PC-9 (cell line): ENCODE results near the gene DMRTC1. TPM values are rescaled to one million over a fixed set of nuclear protein-coding genes. Genes with fewer than 3 reads are reported as not detected.
"Not testable (repeated sequence)": the region's sequence is repeated elsewhere in the genome, so short reads cannot be mapped to it uniquely, and the experiment has no call there.

Experiments used
- Bru-seq: library from RNA; stranded (reverse); fragments of 400-500 nt; gene quantifications from one replicate; lab custom pipeline; 2021; lab: Mats Ljungman, UMichigan
- BruChase-seq, 2 experiments: library from RNA; stranded (reverse); fragments of 400-500 nt; gene quantifications; one replicate each; lab custom pipeline; 2021; lab: Mats Ljungman, UMichigan
- BruUV-seq: library from RNA; stranded (reverse); fragments of 400-500 nt; replicated peaks from 2 replicates; lab custom pipeline; 2021; lab: Mats Ljungman, UMichigan
- CTCF ChIA-PET: fragments of 300-600 bp; sonication (Branson Sonifier 250); formaldehyde crosslinking; loops from one replicate; lab custom pipeline; 2022; ENCODE audit warnings: antibody characterized with exemption; lab: Charles Lee
- POLR2A ChIA-PET: fragments of 300-600 bp; sonication (Branson Sonifier 250); formaldehyde crosslinking; loops from one replicate; lab custom pipeline; 2022; ENCODE audit warnings: antibody characterized with exemption; ENCODE audit not compliant: unreplicated experiment; lab: Charles Lee
- DNase-seq, 2 experiments: peaks; one replicate each; pipeline versions ENCODE4 v3.0.0 to v3.0.0-alpha.2; 2015 to 2022; ENCODE audit warnings: mixed read lengths in 1 of 2
- H2AFZ ChIP-seq: fragments of 200-600 bp; sonication (generic); 2 replicates; pipeline ENCODE4 v1.8.1; 2017; ENCODE audit warnings: antibody characterized with exemption
- H3F3A ChIP-seq: fragments of 200-600 bp; sonication (generic); 2 replicates; pipeline ENCODE4 v1.8.1; 2017; ENCODE audit warnings: antibody characterized with exemption, mild to moderate bottlenecking, low read depth; ENCODE audit not compliant: insufficient read depth
- H3K27ac ChIP-seq: fragments of 200-600 bp; sonication (generic); 2 replicates; pipeline ENCODE4 v1.6.1; 2016; ENCODE audit warnings: mixed run types
- H3K27me3 ChIP-seq: fragments of 200-600 bp; sonication (generic); 2 replicates; pipeline ENCODE4 v1.6.1; 2016; ENCODE audit warnings: low read depth, mixed run types; ENCODE audit not compliant: insufficient read depth
- H3K36me3 ChIP-seq: fragments of 200-600 bp; sonication (generic); 2 replicates; pipeline ENCODE4 v1.6.1; 2016; ENCODE audit warnings: low read depth, mixed run types
- H3K4me1 ChIP-seq: fragments of 200-600 bp; sonication (generic); replicated peaks from 2 replicates; pipeline ENCODE4 v1.6.1; 2016; ENCODE audit warnings: mixed run types; ENCODE audit not compliant: insufficient read depth
- H3K4me2 ChIP-seq: fragments of 200-600 bp; sonication (generic); 2 replicates; pipeline ENCODE4 v1.6.1; 2017; ENCODE audit warnings: mixed run types
- H3K4me3 ChIP-seq: fragments of 200-600 bp; sonication (generic); 2 replicates; pipeline ENCODE4 v1.6.1; 2016; ENCODE audit warnings: mixed run types
- H3K79me2 ChIP-seq: fragments of 200-600 bp; sonication (generic); 2 replicates; pipeline ENCODE4 v1.6.1; 2017; ENCODE audit warnings: low read depth, mixed run types
- H3K9me2 ChIP-seq: fragments of 200-600 bp; sonication (generic); 2 replicates; pipeline ENCODE4 v1.8.1; 2017; ENCODE audit warnings: mild to moderate bottlenecking; ENCODE audit not compliant: insufficient read depth
- H3K9me3 ChIP-seq: fragments of 200-600 bp; sonication (generic); 2 replicates; pipeline ENCODE4 v1.8.1; 2016; ENCODE audit warnings: low read depth; ENCODE audit not compliant: insufficient read depth
- H4K20me1 ChIP-seq: fragments of 200-600 bp; sonication (generic); 2 replicates; pipeline ENCODE4 v1.8.1; 2017; ENCODE audit not compliant: insufficient read depth
- intact Hi-C: fragments of 100-400 bp; cut with micrococcal nuclease; formaldehyde crosslinking; loops from one replicate; pipeline ENCODE4 v1.10.0; 2022; ENCODE audit not compliant: unreplicated experiment
- long read RNA-seq: library from polyadenylated mRNA; stranded (forward); transcript quantifications from one replicate; pipeline ENCODE4 v2.0.0, GENCODE V29; 2022
- total RNA-seq: library from RNA; stranded (reverse); gene quantifications from 2 replicates; pipeline ENCODE4 v1.2.3, GENCODE V29; 2021

The DMRTC1 gene, protein sequence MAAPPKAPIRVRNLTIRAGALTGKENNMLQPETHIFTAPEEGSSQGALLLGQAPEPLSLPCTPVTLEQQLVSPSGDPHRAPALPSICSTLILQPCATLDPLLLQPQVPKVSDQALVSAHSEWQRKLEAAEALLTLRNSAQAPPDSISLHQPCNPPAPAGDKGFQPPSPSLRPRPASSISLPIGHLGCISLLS
- not detected in 2 replicates for total RNA-seq
- not detected for Bru-seq, nascent RNA
- not detected for BruChase-seq, experiment 1, labeled RNA remaining after a 2-hour chase
- BruChase-seq, experiment 2, labeled RNA remaining after a 6-hour chase: not detected
- long read RNA-seq: 0 reads

DNA sequence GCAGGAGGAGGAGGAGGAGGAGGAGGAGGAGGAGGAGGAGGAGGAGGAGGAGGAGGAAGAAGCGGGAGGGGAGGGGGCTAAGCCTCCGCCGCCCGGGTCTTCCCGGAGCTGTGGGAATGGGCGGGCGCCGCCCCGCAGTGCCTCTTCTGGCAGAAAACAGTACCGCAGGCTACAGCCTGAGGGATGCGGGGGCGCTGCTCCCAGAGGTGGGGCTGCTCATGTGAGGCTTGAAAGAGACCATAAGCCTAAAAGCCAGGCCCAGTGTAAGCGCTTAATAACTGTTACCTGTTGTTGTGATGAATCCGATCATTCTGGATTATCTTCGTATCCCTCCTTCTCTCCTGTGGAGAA is at the start of gene DMRTC1:
TSS of gene DMRTC1 (minus strand) at position 19 of the 351 bp plus-strand sequence. CDS start 68,143 bp downstream, outside the sequence.
- DNase-seq, H3K9me2 ChIP-seq, H3K27ac ChIP-seq, POLR2A ChIA-PET, H3K4me2 ChIP-seq, H3F3A ChIP-seq, H3K79me2 ChIP-seq, H3K4me1 ChIP-seq, H3K36me3 ChIP-seq, intact Hi-C loops, H4K20me1 ChIP-seq, CTCF ChIA-PET, BruUV-seq, H3K9me3 ChIP-seq, H3K4me3 ChIP-seq, H3K27me3 ChIP-seq, H2AFZ ChIP-seq: not testable (repeated sequence)

DNA sequence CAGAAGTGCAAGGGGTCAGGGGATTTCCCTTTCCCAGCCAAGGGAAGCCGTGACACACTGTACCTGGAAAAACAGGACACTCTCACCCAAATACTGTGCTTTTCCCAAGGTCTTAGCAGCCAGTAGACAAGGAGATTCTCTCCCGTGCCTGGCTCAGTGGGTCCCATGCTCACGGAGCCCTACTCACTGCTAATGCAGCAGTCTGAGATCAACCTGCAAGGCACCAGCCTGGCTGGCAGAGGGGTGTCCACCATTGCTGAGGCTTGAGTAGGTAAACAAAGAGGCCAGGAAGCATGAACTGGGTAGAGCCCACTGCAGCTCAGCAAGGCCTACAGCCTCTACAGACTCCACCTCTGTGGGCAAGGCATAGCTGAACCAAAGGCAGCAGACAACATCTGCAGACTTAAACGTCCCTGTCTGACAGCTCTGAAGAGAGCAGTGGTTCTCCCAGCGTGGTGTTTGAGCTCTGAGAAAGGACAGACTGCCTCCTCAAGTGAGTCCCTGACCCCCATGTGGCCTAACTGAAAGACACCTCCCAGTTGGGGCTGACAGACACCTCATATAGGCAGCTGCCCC is 37.3 kb upstream of the DMRTC1 start:
- H3K27me3 ChIP-seq, BruUV-seq, H3K79me2 ChIP-seq, H3K4me2 ChIP-seq, H3K9me2 ChIP-seq, DNase-seq, H3K4me1 ChIP-seq, H3K9me3 ChIP-seq, H3K36me3 ChIP-seq, intact Hi-C loops, H3K4me3 ChIP-seq, POLR2A ChIA-PET, H3K27ac ChIP-seq, H4K20me1 ChIP-seq, CTCF ChIA-PET, H2AFZ ChIP-seq, H3F3A ChIP-seq: not testable (repeated sequence)

- H3K79me2 ChIP-seq, H4K20me1 ChIP-seq, H3F3A ChIP-seq, H3K4me2 ChIP-seq, DNase-seq, H2AFZ ChIP-seq, BruUV-seq, H3K4me1 ChIP-seq, CTCF ChIA-PET, POLR2A ChIA-PET, H3K9me2 ChIP-seq, H3K9me3 ChIP-seq, H3K36me3 ChIP-seq, H3K27ac ChIP-seq, intact Hi-C loops, H3K27me3 ChIP-seq, H3K4me3 ChIP-seq: not testable (repeated sequence)
These were observed 31.2 kb upstream of the DMRTC1 start for GRCh38 chrX:72974885-72975284.

DNA sequence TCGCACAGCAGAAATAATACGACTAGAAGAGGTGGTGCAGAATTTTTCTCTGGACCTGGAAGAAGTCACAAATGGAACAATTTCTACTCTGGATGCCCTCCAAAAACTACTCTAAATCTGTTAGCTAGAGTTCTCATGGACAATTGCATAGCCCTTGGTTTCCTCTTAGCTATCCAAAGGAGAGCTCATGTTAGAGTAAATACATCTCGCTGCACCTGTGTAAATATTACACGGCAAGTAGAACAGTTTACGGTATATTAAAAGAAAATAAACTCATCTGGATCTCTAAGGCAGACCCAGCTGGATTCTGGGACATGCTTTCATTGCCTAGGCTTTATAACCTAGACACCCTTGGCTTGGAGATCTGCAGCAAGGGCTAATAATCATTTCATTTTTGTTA is 28.2 kb upstream of the DMRTC1 start:
- CTCF ChIA-PET, H3K4me1 ChIP-seq, BruUV-seq, H3K9me3 ChIP-seq, H2AFZ ChIP-seq, H3K9me2 ChIP-seq, H3K36me3 ChIP-seq, H3K27ac ChIP-seq, H3K79me2 ChIP-seq, DNase-seq, intact Hi-C loops, H3K4me2 ChIP-seq, H3F3A ChIP-seq, H3K27me3 ChIP-seq, H3K4me3 ChIP-seq, H4K20me1 ChIP-seq, POLR2A ChIA-PET: not testable (repeated sequence)

GRCh38 chrX:72959971-72960370 is 16.3 kb upstream of the DMRTC1 start:
- H3K9me3 ChIP-seq, H2AFZ ChIP-seq, CTCF ChIA-PET, POLR2A ChIA-PET, H3K9me2 ChIP-seq, H3K4me2 ChIP-seq, H4K20me1 ChIP-seq, H3K27me3 ChIP-seq, intact Hi-C loops, H3F3A ChIP-seq, H3K4me3 ChIP-seq, H3K4me1 ChIP-seq, H3K79me2 ChIP-seq, BruUV-seq, DNase-seq, H3K36me3 ChIP-seq, H3K27ac ChIP-seq: not testable (repeated sequence)

GRCh38 chrX:72943035-72943818 is 410 bp downstream of the DMRTC1 start:
- CTCF ChIA-PET, H4K20me1 ChIP-seq, BruUV-seq: not testable (repeated sequence)

DNA sequence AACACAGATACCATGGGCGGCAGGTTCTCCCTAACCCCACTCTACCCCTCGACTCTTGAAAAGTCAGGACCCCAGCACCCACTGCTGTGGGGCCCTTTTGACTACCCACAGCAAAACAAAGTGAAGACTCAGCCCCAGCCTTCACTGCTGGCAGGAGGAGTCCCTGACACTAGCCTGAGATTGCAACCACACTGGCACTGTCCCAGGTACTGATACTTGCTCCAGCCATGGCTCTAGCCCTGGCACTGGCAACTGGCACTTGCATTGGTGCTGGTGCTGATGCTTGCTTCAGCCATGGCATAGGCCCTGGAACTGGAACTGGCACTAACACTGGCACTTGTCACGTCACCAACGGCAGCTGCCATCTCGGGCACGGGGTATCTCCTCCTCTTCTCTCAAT is 1.4 kb downstream of the DMRTC1 start:
- H3F3A ChIP-seq, H3K36me3 ChIP-seq, H3K79me2 ChIP-seq, H3K9me3 ChIP-seq, H3K4me3 ChIP-seq, DNase-seq, POLR2A ChIA-PET, CTCF ChIA-PET, H2AFZ ChIP-seq, H3K27me3 ChIP-seq, H4K20me1 ChIP-seq, BruUV-seq, H3K4me1 ChIP-seq, H3K9me2 ChIP-seq, intact Hi-C loops, H3K4me2 ChIP-seq, H3K27ac ChIP-seq: not testable (repeated sequence)

More at GRCh38 chrX:72943035-72943818, 410 bp downstream of the DMRTC1 start:
- H3K4me1 ChIP-seq, H3K79me2 ChIP-seq, H3K9me3 ChIP-seq, H3K4me2 ChIP-seq, POLR2A ChIA-PET, H3K4me3 ChIP-seq, H3K36me3 ChIP-seq, H2AFZ ChIP-seq, H3K27me3 ChIP-seq, H3K27ac ChIP-seq, intact Hi-C loops, DNase-seq, H3F3A ChIP-seq, H3K9me2 ChIP-seq: not testable (repeated sequence)
